Coronary artery (tissue), 2 donors: Measurements from ENCODE around the gene MFSD2A.

Source experiments
- DNase-seq: peaks from one replicate; pipeline ENCODE4 v3.0.0-alpha.2; 2017; ENCODE audit warnings: low spot score
- H3K27ac ChIP-seq, 2 donors: fragments of 200-600 bp; sonication (generic); one replicate each; pipeline ENCODE4 v1.5.1; 2016 to 2019
- H3K4me3 ChIP-seq: fragments of 200-600 bp; sonication (generic); 2 replicates; pipeline ENCODE4 v1.5.1; 2016; ENCODE audit warnings: mild to moderate bottlenecking, moderate library complexity
- TF ChIP-seq, protein P1 (sequence below): fragments of 200-600 bp; sonication (generic); IDR thresholded peaks from one replicate; pipeline ENCODE4 v1.5.1; 2019; ENCODE audit warnings: antibody characterized with exemption

The MFSD2A gene

GRCh38 chr1:39943471-39944290 is 11.3 kb upstream of the MFSD2A start:
- DNase-seq = no peak
- H3K27ac ChIP-seq = no peak overlapping the region
- H3K4me3 ChIP-seq = no peak overlapping the region
- TF ChIP-seq, protein P1, sequence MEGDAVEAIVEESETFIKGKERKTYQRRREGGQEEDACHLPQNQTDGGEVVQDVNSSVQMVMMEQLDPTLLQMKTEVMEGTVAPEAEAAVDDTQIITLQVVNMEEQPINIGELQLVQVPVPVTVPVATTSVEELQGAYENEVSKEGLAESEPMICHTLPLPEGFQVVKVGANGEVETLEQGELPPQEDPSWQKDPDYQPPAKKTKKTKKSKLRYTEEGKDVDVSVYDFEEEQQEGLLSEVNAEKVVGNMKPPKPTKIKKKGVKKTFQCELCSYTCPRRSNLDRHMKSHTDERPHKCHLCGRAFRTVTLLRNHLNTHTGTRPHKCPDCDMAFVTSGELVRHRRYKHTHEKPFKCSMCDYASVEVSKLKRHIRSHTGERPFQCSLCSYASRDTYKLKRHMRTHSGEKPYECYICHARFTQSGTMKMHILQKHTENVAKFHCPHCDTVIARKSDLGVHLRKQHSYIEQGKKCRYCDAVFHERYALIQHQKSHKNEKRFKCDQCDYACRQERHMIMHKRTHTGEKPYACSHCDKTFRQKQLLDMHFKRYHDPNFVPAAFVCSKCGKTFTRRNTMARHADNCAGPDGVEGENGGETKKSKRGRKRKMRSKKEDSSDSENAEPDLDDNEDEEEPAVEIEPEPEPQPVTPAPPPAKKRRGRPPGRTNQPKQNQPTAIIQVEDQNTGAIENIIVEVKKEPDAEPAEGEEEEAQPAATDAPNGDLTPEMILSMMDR = no peak

DNA sequence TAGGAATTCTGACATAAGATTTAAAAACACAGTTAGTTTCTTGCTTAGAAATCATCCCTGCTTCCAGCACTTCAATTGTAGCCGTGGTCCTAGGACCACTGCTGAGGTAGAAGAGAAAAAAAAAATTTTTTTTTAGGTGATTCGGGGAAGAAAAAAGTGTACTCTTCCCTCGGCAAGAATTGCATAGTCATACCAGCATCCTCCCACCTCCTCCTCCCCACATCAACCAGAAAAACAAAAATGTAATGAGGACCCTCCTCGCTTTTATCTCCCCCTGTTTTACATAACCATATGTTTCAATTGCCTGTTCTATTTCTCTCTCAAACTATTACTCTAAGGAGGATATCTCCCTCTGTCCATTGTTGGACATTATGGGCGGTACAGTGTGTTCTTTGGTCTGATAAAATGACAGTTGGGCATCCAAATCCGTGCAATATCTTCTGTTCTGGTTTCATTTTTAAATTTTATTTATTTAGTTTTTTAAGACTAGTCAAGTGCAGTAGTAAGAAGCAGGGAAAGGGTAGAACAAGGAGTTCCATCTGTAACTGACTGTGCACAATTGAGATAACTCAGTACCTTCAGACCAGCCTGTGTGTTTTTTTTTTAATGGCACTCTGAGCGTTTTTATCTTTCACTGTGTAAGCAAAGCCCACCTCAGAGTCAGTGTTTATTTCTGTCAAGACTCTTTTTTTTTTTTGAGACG is 10.4 kb upstream of the MFSD2A start:
- DNase-seq = no peak
- H3K4me3 ChIP-seq = no peak overlapping the region
- TF ChIP-seq, protein P1 = no peak
- H3K27ac ChIP-seq = no peak overlapping the region

DNA sequence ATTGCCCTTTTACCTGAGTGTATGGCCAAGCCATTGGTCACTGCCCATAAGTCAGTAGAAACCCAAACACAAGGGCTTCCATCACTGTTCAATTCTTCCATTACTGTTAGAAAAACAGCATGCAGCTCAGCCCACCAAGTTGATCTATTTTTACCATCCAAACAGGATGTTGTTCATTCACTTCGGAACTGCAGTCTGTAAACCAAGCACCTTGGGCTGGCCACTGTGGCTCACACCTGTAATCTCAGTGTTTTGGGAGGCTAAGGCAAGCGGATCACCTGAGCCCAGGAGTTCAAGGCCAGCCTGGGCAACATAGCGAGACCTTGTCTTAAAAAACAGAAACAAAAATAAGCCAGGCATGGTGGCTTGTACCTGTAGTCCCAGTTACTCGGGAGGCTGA is 8.7 kb upstream of the MFSD2A start:
- Histone ChIP-seq H3K4me3 (no peak overlapping the region), H3K27ac (no peak overlapping the region)
- DNase-seq = no peak
- TF ChIP-seq, protein P1 = no peak

DNA sequence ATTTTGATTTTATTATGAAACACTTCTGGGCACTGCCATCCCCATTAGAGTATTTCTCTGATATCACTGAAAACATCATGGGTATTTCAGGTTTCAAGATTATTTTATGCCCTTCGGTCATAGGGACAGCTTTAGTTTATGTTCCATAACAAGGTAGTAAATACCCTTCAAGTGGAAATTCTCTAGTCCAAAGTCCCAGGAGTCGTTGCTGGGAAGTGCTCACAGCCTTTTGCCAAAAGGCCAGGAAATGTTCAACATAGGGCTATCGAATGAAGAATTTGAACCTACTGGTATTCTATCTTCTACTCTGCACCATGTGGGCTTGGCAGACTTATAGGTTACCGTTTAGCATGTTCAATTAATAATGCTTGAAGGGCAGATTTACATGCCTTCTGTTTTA is 7.7 kb upstream of the MFSD2A start:
- no peak overlapping the region for H3K27ac ChIP-seq
- TF ChIP-seq, protein P1 = no peak
- H3K4me3 ChIP-seq = no peak overlapping the region
- no peak for DNase-seq

- TF ChIP-seq, protein P1 = no peak
- Histone ChIP-seq H3K4me3 (no peak overlapping the region), H3K27ac (no peak overlapping the region)
- no peak for DNase-seq
Observed at GRCh38 chr1:39949891-39950290, 5.1 kb upstream of the MFSD2A start.

- TF ChIP-seq, protein P1 = no peak
- no peak for DNase-seq
- Histone ChIP-seq H3K27ac (no peak overlapping the region), H3K4me3 (no peak overlapping the region)
Observed at GRCh38 chr1:39951926-39952325, 3.0 kb upstream of the MFSD2A start.
